ENCODE results near the gene FHOD3. TPM values are rescaled to one million over a fixed set of nuclear protein-coding genes. Genes with fewer than 3 reads are reported as not detected.

The FHOD3 gene
- total RNA-seq, 1 experiment from 2014 or later = 18.1 TPM

- ATAC-seq = no peak
- H3K27me3 ChIP-seq (ENCODE audit: low read length) = no peaks in the 10 kb centered on the region
- H3K9me2 ChIP-seq (replicated peaks; ENCODE audit: low read length) = no peaks in the 10 kb centered on the region
- no peaks in the 10 kb centered on the region for H3K9me3 ChIP-seq (ENCODE audit: low read length)
- H3F3A ChIP-seq (ENCODE audit: low read length, unreplicated experiment) = no peaks in the 10 kb centered on the region
- TF ChIP-seq EZH2phosphoT487 (IDR thresholded peaks at IDR 0.05; ENCODE audit: borderline replicate concordance, low read length) = no peak
- TF ChIP-seq, protein P1, sequence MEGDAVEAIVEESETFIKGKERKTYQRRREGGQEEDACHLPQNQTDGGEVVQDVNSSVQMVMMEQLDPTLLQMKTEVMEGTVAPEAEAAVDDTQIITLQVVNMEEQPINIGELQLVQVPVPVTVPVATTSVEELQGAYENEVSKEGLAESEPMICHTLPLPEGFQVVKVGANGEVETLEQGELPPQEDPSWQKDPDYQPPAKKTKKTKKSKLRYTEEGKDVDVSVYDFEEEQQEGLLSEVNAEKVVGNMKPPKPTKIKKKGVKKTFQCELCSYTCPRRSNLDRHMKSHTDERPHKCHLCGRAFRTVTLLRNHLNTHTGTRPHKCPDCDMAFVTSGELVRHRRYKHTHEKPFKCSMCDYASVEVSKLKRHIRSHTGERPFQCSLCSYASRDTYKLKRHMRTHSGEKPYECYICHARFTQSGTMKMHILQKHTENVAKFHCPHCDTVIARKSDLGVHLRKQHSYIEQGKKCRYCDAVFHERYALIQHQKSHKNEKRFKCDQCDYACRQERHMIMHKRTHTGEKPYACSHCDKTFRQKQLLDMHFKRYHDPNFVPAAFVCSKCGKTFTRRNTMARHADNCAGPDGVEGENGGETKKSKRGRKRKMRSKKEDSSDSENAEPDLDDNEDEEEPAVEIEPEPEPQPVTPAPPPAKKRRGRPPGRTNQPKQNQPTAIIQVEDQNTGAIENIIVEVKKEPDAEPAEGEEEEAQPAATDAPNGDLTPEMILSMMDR (conservative IDR thresholded peaks at IDR 0.05; ENCODE audit: low read depth, low read length) = no peak
- TF ChIP-seq EZH2 (IDR thresholded peaks at IDR 0.05; ENCODE audit: low read length, unreplicated experiment) = no peak
- no peak overlapping the region for H3K4me2 ChIP-seq (ENCODE audit: low read length)
- no peak overlapping the region for H3K9ac ChIP-seq (ENCODE audit: low read length)
- H3K36me3 ChIP-seq (ENCODE audit: low read depth, low read length) = no peaks in the 10 kb centered on the region
- H4K20me1 ChIP-seq (ENCODE audit: low read length) = no peaks in the 10 kb centered on the region
- ChIA-PET POLR2A (ENCODE audit: unreplicated experiment) (interaction anchor here (0.6 kb wide), 1 partner anchor 483 kb away, joined by 4 read pairs; no protein-coding TSS in a partner anchor), CTCF (no interaction called here)
- intact Hi-C loops (cut with micrococcal nuclease) = no loop called here
- H3K79me2 ChIP-seq (ENCODE audit: low read length) = no peaks in the 10 kb centered on the region
- H2AFZ ChIP-seq (ENCODE audit: low read length) = no peak overlapping the region
- DNase-seq = no peak
- H3K4me3 ChIP-seq (ENCODE audit: low read length) = no peak overlapping the region
- BruUV-seq (replicated peaks) = no TSS peak
- no peaks in the 10 kb centered on the region for H3K4me1 ChIP-seq (ENCODE audit: insufficient read depth, low read length)
- no peak overlapping the region for H3K27ac ChIP-seq (ENCODE audit: low read length)
Measured at GRCh38 chr18:36766836-36767235, 469.3 kb downstream of the FHOD3 start.

- H3K27ac ChIP-seq (ENCODE audit: low read length) = no peak overlapping the region
- no peak overlapping the region for H2AFZ ChIP-seq (ENCODE audit: low read length)
- intact Hi-C loops (cut with micrococcal nuclease) = no loop called here
- H3K4me2 ChIP-seq (ENCODE audit: low read length) = no peak overlapping the region
- ChIA-PET CTCF (no interaction called here), POLR2A (ENCODE audit: unreplicated experiment) (no interaction called here)
- no peak overlapping the region for H3K9ac ChIP-seq (ENCODE audit: low read length)
- ATAC-seq (no peak), DNase-seq (peak; percentile 12)
- no peaks in the 10 kb centered on the region for H3K4me1 ChIP-seq (ENCODE audit: insufficient read depth, low read length)
- H4K20me1 ChIP-seq (ENCODE audit: low read length) = no peaks in the 10 kb centered on the region
- no peaks in the 10 kb centered on the region for H3F3A ChIP-seq (ENCODE audit: low read length, unreplicated experiment)
- no peaks in the 10 kb centered on the region for H3K9me2 ChIP-seq (replicated peaks; ENCODE audit: low read length)
- TF ChIP-seq, protein P1 (conservative IDR thresholded peaks at IDR 0.05; ENCODE audit: low read depth, low read length) = no peak
- TF ChIP-seq EZH2phosphoT487 (IDR thresholded peaks at IDR 0.05; ENCODE audit: borderline replicate concordance, low read length) (no peak), EZH2 (IDR thresholded peaks at IDR 0.05; ENCODE audit: low read length, unreplicated experiment) (no peak)
- H3K79me2 ChIP-seq (ENCODE audit: low read length) = no peaks in the 10 kb centered on the region
- H3K27me3 ChIP-seq (ENCODE audit: low read length) = no peaks in the 10 kb centered on the region
- no peak overlapping the region for H3K4me3 ChIP-seq (ENCODE audit: low read length)
- H3K9me3 ChIP-seq (ENCODE audit: low read length) = no peaks in the 10 kb centered on the region
- H3K36me3 ChIP-seq (ENCODE audit: low read depth, low read length) = no peaks in the 10 kb centered on the region
- no TSS peak for BruUV-seq (replicated peaks)
Measured at GRCh38 chr18:36769172-36769571, 471.7 kb downstream of the FHOD3 start.

DNA sequence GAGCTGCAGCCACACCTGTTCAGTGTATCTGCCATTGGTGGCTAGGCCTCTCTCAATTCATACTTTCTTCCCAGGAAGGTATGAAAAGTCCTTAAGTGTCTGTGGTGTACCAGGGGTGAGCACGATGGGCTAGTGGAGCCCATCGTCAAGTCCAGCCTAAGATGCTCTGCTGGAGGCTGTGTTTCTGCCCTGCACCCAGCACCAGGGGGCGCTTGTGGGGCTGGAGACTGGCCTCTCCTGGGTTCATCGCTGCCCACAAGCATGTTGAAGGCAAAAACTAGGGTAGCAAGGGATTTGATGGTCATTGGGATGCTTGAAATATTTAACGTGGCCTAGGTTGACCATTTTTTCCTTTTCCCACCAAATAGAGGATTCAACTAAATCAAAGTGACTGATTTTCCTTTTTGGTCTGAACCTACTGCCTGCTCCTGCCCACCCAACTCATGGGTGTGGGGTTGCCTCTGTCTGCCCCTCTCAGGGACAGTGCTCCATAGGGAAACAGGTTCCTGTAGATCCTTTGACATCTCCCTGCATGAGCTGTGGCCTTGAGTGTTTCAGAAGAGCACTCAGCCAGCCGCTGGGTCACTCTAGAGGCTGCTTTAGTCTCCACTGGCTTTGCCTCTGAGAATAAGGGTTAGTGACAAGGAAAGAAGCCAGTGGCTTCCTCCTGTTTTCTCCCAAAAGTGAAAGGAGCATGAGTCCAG, 472.2 kb downstream of the FHOD3 start:
- intact Hi-C loops (cut with micrococcal nuclease) = no loop called here
- H3K4me2 ChIP-seq (ENCODE audit: low read length) = no peak overlapping the region
- no peaks in the 10 kb centered on the region for H3K4me1 ChIP-seq (ENCODE audit: insufficient read depth, low read length)
- no peaks in the 10 kb centered on the region for H3F3A ChIP-seq (ENCODE audit: low read length, unreplicated experiment)
- H3K27ac ChIP-seq (ENCODE audit: low read length) = no peak overlapping the region
- no peaks in the 10 kb centered on the region for H3K36me3 ChIP-seq (ENCODE audit: low read depth, low read length)
- H3K9ac ChIP-seq (ENCODE audit: low read length) = no peak overlapping the region
- no peak overlapping the region for H2AFZ ChIP-seq (ENCODE audit: low read length)
- H3K9me3 ChIP-seq (ENCODE audit: low read length) = no peaks in the 10 kb centered on the region
- ATAC-seq (no peak), DNase-seq (no peak)
- no peak for TF ChIP-seq EZH2 (IDR thresholded peaks at IDR 0.05; ENCODE audit: low read length, unreplicated experiment)
- ChIA-PET CTCF (no interaction called here), POLR2A (ENCODE audit: unreplicated experiment) (no interaction called here)
- H4K20me1 ChIP-seq (ENCODE audit: low read length) = no peaks in the 10 kb centered on the region
- no peaks in the 10 kb centered on the region for H3K9me2 ChIP-seq (replicated peaks; ENCODE audit: low read length)
- no peak overlapping the region for H3K4me3 ChIP-seq (ENCODE audit: low read length)
- no peaks in the 10 kb centered on the region for H3K27me3 ChIP-seq (ENCODE audit: low read length)
- H3K79me2 ChIP-seq (ENCODE audit: low read length) = no peaks in the 10 kb centered on the region
- BruUV-seq (replicated peaks) = no TSS peak
